Kidney (tissue), 14 donors: Measurements from ENCODE around the gene STIP1. TPM values are rescaled to one million over a fixed set of nuclear protein-coding genes. Genes with fewer than 3 reads are reported as not detected.

Source experiments
- DNase-seq, 5 donors: peaks; one replicate each; pipeline ENCODE4 v3.0.0-alpha.2; 2013 to 2020
- FAIRE-seq: peaks from 2 replicates; lab custom pipeline; 2012; peaks lifted over from hg19 to GRCh38; lab: Jason Lieb, UNC
- H3K27ac ChIP-seq, 2 donors: one replicate each; pipeline ENCODE4 v1.7.0; 2013; ENCODE audit warnings: low read depth in 2 of 2, low read length in 2 of 2, inconsistent platforms in 1 of 2
- H3K27me3 ChIP-seq: one replicate; pipeline ENCODE4 v1.7.1; 2013; ENCODE audit warnings: low read length, inconsistent platforms; ENCODE audit not compliant: control insufficient read depth, insufficient read depth
- H3K36me3 ChIP-seq, 3 donors: one replicate each; pipeline versions ENCODE4 v1.7.0 to v1.7.1; 2013; ENCODE audit warnings: low read length in 3 of 3, control low read depth in 1 of 3, inconsistent platforms in 1 of 3; ENCODE audit not compliant: insufficient read depth in 3 of 3, control insufficient read depth in 2 of 3
- H3K4me1 ChIP-seq, 3 donors: one replicate each; pipeline versions ENCODE4 v1.7.0 to v1.7.1; 2013; ENCODE audit warnings: low read length in 3 of 3, inconsistent platforms in 1 of 3, low read depth in 1 of 3; ENCODE audit not compliant: control insufficient read depth in 2 of 3, insufficient read depth in 2 of 3
- H3K4me3 ChIP-seq, 3 donors: one replicate each; pipeline versions ENCODE4 v1.7.0 to v1.8.1; 2013; ENCODE audit warnings: low read length in 3 of 3, control low read depth in 1 of 3, inconsistent platforms in 1 of 3
- H3K9ac ChIP-seq, 3 donors: one replicate each; pipeline versions ENCODE4 v1.7.0 to v1.7.1; 2013; ENCODE audit warnings: low read length in 3 of 3, control low read depth in 1 of 3, inconsistent platforms in 1 of 3
- H3K9me3 ChIP-seq, 3 donors: one replicate each; pipeline versions ENCODE4 v1.7.0 to v1.7.1; 2013; ENCODE audit warnings: low read length in 3 of 3, control low read depth in 1 of 3, inconsistent platforms in 1 of 3; ENCODE audit not compliant: control insufficient read depth in 2 of 3, insufficient read depth in 1 of 3
- intact Hi-C: fragments of 100-400 bp; cut with DNase I; formaldehyde crosslinking; loops from one replicate; pipeline ENCODE4 v1.11.1; 2022
- polyA plus RNA-seq: library from polyadenylated mRNA; stranded (reverse); fragments of 350-450 nt; fragmentation: Illumina TruSeq; extraction: RNeasy Lipid Tissue Mini Kit (QIAGEN cat#74804); gene quantifications from one replicate; pipeline ENCODE4 v1.2.3, GENCODE V29; 2014; ENCODE audit warnings: low read depth, low replicate concordance; ENCODE audit not compliant: insufficient read depth
- total RNA-seq: library from RNA; stranded (reverse); fragmentation: NEBNext Ultra II Directional; extraction: Animal tissue kit (Norgen Biotek cat#: 25700); gene quantifications from one replicate; pipeline ENCODE4 v1.2.1, GENCODE V29; 2021
- TF ChIP-seq, protein P1 (sequence below): IDR thresholded peaks from 3 replicates; pipeline ENCODE4 v1.5.1; 2012; ENCODE audit warnings: mild to moderate bottlenecking, moderate library complexity, borderline replicate concordance; ENCODE audit not compliant: insufficient read depth; ENCODE audit errors: extremely low read depth
- donor health status: control.
- donor health status: control.
- donor health status: control.
- donor health status: control.
- donor health status: control.
- donor health status: DM: yes; HTN: yes; CAD: no.
- donor health status: Normal renal cell carcinoma (clear cell type).

Gene STIP1
- total and polyA plus RNA-seq, 2 donors from 2014 or later = 81.2 to 86.0 TPM

- no peak overlapping the region for H3K9ac ChIP-seq
- peaks cover 0 to 16% (median 11%) of the 10 kb centered on the region in 3 donors for H3K4me1 ChIP-seq
- DNase-seq (no peak), FAIRE-seq (no peak)
- no peak overlapping the region for H3K4me3 ChIP-seq
- intact Hi-C loops = no loop called here
- TF ChIP-seq, protein P1, sequence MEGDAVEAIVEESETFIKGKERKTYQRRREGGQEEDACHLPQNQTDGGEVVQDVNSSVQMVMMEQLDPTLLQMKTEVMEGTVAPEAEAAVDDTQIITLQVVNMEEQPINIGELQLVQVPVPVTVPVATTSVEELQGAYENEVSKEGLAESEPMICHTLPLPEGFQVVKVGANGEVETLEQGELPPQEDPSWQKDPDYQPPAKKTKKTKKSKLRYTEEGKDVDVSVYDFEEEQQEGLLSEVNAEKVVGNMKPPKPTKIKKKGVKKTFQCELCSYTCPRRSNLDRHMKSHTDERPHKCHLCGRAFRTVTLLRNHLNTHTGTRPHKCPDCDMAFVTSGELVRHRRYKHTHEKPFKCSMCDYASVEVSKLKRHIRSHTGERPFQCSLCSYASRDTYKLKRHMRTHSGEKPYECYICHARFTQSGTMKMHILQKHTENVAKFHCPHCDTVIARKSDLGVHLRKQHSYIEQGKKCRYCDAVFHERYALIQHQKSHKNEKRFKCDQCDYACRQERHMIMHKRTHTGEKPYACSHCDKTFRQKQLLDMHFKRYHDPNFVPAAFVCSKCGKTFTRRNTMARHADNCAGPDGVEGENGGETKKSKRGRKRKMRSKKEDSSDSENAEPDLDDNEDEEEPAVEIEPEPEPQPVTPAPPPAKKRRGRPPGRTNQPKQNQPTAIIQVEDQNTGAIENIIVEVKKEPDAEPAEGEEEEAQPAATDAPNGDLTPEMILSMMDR = no peak
- no peaks in the 10 kb centered on the region for H3K36me3 ChIP-seq
- H3K27me3 ChIP-seq = no peaks in the 10 kb centered on the region
- H3K27ac ChIP-seq = no peak overlapping the region
- H3K9me3 ChIP-seq = no peaks in the 10 kb centered on the region
These were observed 6.9 kb upstream of the STIP1 start for GRCh38 chr11:64178951-64179639.

DNA sequence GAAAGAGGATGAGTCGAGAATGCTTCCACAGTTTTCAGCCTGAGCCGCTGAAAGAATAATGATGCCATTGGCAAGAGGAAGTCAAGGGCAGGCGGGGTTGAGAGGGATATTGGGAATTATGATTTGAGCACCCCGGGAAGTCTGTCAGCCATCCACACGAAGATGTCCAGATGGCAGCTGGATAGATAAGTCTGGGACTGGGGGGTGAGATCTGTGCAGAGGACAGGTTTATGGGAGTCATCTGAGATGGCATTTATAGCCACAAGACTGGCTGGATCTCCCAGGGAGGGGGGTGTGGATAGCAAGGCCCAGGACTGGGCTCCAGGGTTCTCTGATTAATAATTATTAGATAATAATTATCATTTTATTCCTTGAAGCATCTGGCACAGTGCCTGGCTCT, 5.1 kb upstream of the STIP1 start:
- H3K4me1 ChIP-seq = peaks cover 0 to 23% (median 16%) of the 10 kb centered on the region in 3 donors
- TF ChIP-seq, protein P1 = no peak
- intact Hi-C loops = no loop called here
- DNase-seq (no peak), FAIRE-seq (no peak)
- no peak overlapping the region for H3K9ac ChIP-seq
- H3K36me3 ChIP-seq = no peaks in the 10 kb centered on the region
- no peak overlapping the region for H3K27ac ChIP-seq
- no peaks in the 10 kb centered on the region for H3K27me3 ChIP-seq
- no peak overlapping the region for H3K4me3 ChIP-seq
- no peaks in the 10 kb centered on the region for H3K9me3 ChIP-seq

GRCh38 chr11:64181506-64182411, 4.2 kb upstream of the STIP1 start:
- TF ChIP-seq, protein P1 = no peak
- FAIRE-seq = no peak
- Histone ChIP-seq H3K27ac (peak overlapping the region; percentile 45 to 80), H3K9ac (peak overlapping the region in 1 of 3 donors; percentile 49), H3K4me1 (peaks cover 0 to 23% (median 16%) of the 10 kb centered on the region in 3 donors), H3K27me3 (no peaks in the 10 kb centered on the region), H3K4me3 (peak overlapping the region in 1 of 3 donors; percentile 28), H3K9me3 (no peaks in the 10 kb centered on the region), H3K36me3 (no peaks in the 10 kb centered on the region)
- intact Hi-C loops = no loop called here
- peak; percentile 85 to 97 (median 91) for DNase-seq
